RWPE1 (cell line): ENCODE measurements around the gene NFKB1.
"Not testable (repeated sequence)": the region's sequence is repeated elsewhere in the genome, so short reads cannot be mapped to it uniquely, and the experiment has no call there.

Source experiments
- CTCF ChIA-PET: fragments of 350-600 bp; sonication (Branson Sonifier 250); formaldehyde crosslinking; extraction: SDS; loops from one replicate; lab custom pipeline; 2021; lab: Yijun Ruan, JAX
- POLR2A ChIA-PET: fragments of 400-600 bp; formaldehyde crosslinking; extraction: SDS; loops from one replicate; lab custom pipeline; 2020; ENCODE audit warnings: antibody characterized with exemption; ENCODE audit not compliant: low non-redundant PET; lab: Yijun Ruan, JAX
- DNase-seq: peaks from one replicate; pipeline ENCODE4 v3.0.0; 2012; ENCODE audit warnings: low spot score
- H3K27ac ChIP-seq: fragments of 450-650 bp; 2 replicates; pipeline ENCODE4 v1.5.1; 2017
- TF ChIP-seq, protein P1 (sequence below): fragments of 450-650 bp; conservative IDR thresholded peaks from 2 replicates; pipeline ENCODE4 v1.5.1; 2017; ENCODE audit warnings: low read depth, mild to moderate bottlenecking

NFKB1 gene

GRCh38 chr4:102612210-102612609 is 111.1 kb downstream of the NFKB1 start:
- TF ChIP-seq, protein P1, sequence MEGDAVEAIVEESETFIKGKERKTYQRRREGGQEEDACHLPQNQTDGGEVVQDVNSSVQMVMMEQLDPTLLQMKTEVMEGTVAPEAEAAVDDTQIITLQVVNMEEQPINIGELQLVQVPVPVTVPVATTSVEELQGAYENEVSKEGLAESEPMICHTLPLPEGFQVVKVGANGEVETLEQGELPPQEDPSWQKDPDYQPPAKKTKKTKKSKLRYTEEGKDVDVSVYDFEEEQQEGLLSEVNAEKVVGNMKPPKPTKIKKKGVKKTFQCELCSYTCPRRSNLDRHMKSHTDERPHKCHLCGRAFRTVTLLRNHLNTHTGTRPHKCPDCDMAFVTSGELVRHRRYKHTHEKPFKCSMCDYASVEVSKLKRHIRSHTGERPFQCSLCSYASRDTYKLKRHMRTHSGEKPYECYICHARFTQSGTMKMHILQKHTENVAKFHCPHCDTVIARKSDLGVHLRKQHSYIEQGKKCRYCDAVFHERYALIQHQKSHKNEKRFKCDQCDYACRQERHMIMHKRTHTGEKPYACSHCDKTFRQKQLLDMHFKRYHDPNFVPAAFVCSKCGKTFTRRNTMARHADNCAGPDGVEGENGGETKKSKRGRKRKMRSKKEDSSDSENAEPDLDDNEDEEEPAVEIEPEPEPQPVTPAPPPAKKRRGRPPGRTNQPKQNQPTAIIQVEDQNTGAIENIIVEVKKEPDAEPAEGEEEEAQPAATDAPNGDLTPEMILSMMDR: no peak
- CTCF ChIA-PET: no interaction called here
- DNase-seq: no peak
- POLR2A ChIA-PET: interaction anchor here (0.7 kb wide), 1 partner anchor 215 kb away, joined by 3 read pairs; the partner anchor contains the start of gene UBE2D3
- no peak overlapping the region for H3K27ac ChIP-seq

DNA sequence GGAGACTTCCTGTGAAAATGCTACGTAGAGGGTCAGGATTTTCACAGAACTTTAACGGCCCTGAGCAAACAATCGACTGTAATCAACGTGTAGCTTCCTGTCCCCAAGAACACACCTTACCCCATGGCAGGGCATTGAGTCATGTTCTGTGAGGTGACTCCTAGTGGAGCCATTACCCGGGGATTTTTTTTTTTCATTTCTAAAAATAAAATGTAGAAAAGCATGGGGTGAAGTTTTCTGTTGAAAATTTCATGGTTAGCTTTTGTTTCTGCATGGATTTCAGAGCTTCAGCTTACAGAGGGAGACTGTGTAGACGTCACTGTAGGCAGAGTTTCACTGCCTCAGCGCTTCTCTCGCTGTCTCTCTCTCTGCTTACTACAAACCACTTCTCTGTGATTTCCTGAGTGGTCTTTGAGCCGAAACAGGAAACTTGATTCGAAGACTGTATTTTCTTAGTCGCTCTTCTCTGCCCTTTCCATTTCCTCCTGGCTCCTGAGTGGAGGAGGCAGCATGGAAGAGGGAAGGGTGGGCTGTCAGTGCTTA is 111.7 kb downstream of the NFKB1 start:
- CTCF ChIA-PET: no interaction called here
- POLR2A ChIA-PET: interaction anchor here (0.7 kb wide), 1 partner anchor 215 kb away, joined by 3 read pairs; the partner anchor contains the start of gene UBE2D3
- TF ChIP-seq, protein P1: no peak

GRCh38 chr4:102614801-102615200 is 113.6 kb downstream of the NFKB1 start:
- TF ChIP-seq, protein P1: no peak
- POLR2A ChIA-PET: no interaction called here
- no peak for DNase-seq
- H3K27ac ChIP-seq: no peak overlapping the region
- CTCF ChIA-PET: interaction anchor here (0.6 kb wide), 1 partner anchor 477 kb away, joined by 3 read pairs; no protein-coding TSS in a partner anchor

More for the DNA sequence above, 111.7 kb downstream of the NFKB1 start:
- peak; percentile 47 for DNase-seq
- 0 out of 2 replicates have a peak overlapping the region, but pooled peaks have one; percentile 11 for H3K27ac ChIP-seq

DNA sequence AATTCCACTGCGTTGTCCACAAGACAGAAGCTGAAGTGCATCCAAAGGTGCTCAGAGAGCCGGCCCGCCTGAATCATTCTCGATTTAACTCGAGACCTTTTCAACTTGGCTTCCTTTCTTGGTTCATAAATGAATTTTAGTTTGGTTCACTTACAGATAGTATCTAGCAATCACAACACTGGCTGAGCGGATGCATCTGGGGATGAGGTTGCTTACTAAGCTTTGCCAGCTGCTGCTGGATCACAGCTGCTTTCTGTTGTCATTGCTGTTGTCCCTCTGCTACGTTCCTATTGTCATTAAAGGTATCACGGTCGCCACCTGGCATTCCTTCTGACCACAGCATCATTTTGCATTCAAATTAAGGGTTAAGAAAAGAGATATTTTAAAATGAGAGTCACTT is 115.5 kb downstream of the NFKB1 start:
- DNase-seq: no peak

GRCh38 chr4:102619021-102619420 is 117.9 kb downstream of the NFKB1 start:
- H3K27ac ChIP-seq, POLR2A ChIA-PET, DNase-seq: not testable (repeated sequence)
- CTCF ChIA-PET: interaction anchor here (0.6 kb wide), 1 partner anchor 81 kb away, joined by 3 read pairs; no protein-coding TSS in a partner anchor

More for the DNA sequence above, 115.5 kb downstream of the NFKB1 start:
- ChIA-PET CTCF (no interaction called here), POLR2A (no interaction called here)
- no peak overlapping the region for H3K27ac ChIP-seq
- TF ChIP-seq, protein P1: no peak

- H3K27ac ChIP-seq, DNase-seq: not testable (repeated sequence)
- CTCF ChIA-PET: interaction anchor here (0.6 to 2.5 kb wide), 17 partner anchors 9 to 480 kb away, joined by 3 to 21 read pairs (median 4); partner anchors contain the start of gene BDH2
- POLR2A ChIA-PET: interaction anchor here (0.9 kb wide), 1 partner anchor 207 kb away, joined by 3 read pairs; the partner anchor contains the start of gene UBE2D3
Measured at GRCh38 chr4:102619776-102620631, 118.8 kb downstream of the NFKB1 start.
